Keratinocyte (primary cell): ENCODE measurements around the gene ORMDL3. TPM values are rescaled to one million over a fixed set of nuclear protein-coding genes. Genes with fewer than 3 reads are reported as not detected.
A peak's percentile ranks its signal among the peaks of the same experiment; 100 is the strongest.

Experiments used
- DNase-seq: peaks from one replicate; pipeline ENCODE4 v3.0.0-alpha.2; 2011; ENCODE audit warnings: low read depth, missing footprints, low spot score
- FAIRE-seq: peaks from 2 replicates; lab custom pipeline; 2011; peaks lifted over from hg19 to GRCh38; lab: Jason Lieb, UNC
- H2AFZ ChIP-seq: 2 replicates; pipeline ENCODE4 v1.6.0; 2012; ENCODE audit warnings: low read length, control low read depth, inconsistent platforms; ENCODE audit not compliant: control insufficient read depth
- H3K27ac ChIP-seq: 2 replicates; pipeline ENCODE4 v1.5.1; 2011; ENCODE audit warnings: low read length; ENCODE audit not compliant: control insufficient read depth, insufficient read depth
- H3K27me3 ChIP-seq: 3 replicates; pipeline ENCODE4 v1.6.0; 2011; ENCODE audit warnings: low read length; ENCODE audit not compliant: control insufficient read depth, insufficient read depth; ENCODE audit errors: extremely low read depth
- H3K36me3 ChIP-seq, 2 experiments: 2 replicates in 1 of 2; 3 replicates in 1 of 2; pipeline ENCODE4 v1.5.1; 2011; ENCODE audit warnings: low read length in 2 of 2, mild to moderate bottlenecking in 1 of 2; ENCODE audit not compliant: control insufficient read depth in 2 of 2, insufficient read depth in 2 of 2; ENCODE audit errors: extremely low read depth in 1 of 2
- H3K4me1 ChIP-seq: 3 replicates; pipeline ENCODE4 v1.5.1; 2011; ENCODE audit warnings: low read length; ENCODE audit not compliant: control insufficient read depth, insufficient read depth; ENCODE audit errors: extremely low read depth
- H3K4me2 ChIP-seq: 3 replicates; pipeline ENCODE4 v1.6.0; 2011; ENCODE audit warnings: low read depth, low read length; ENCODE audit not compliant: control insufficient read depth, insufficient read depth; ENCODE audit errors: extremely low read depth
- H3K4me3 ChIP-seq, 3 experiments: fragments of 200-600 bp in 1 of 3; sonication (generic) in 1 of 3; 2 replicates in 2 of 3; 3 replicates in 1 of 3; pipeline ENCODE4 v1.5.1; 2011 to 2016; ENCODE audit warnings: low read length in 3 of 3, mild to moderate bottlenecking in 3 of 3, control low read depth in 2 of 3, inconsistent platforms in 1 of 3, low read depth in 1 of 3, mixed read lengths in 1 of 3, mixed run types in 1 of 3, moderate library complexity in 1 of 3; ENCODE audit not compliant: control insufficient read depth in 2 of 3, insufficient read depth in 2 of 3; ENCODE audit errors: extremely low read depth in 1 of 3
- H3K79me2 ChIP-seq: 2 replicates; pipeline ENCODE4 v1.6.0; 2012; ENCODE audit warnings: low read length; ENCODE audit not compliant: control insufficient read depth, insufficient read depth
- H3K9ac ChIP-seq: 3 replicates; pipeline ENCODE4 v1.6.0; 2011; ENCODE audit warnings: low read length; ENCODE audit not compliant: control insufficient read depth, insufficient read depth; ENCODE audit errors: extremely low read depth
- H3K9me1 ChIP-seq: 3 replicates; pipeline ENCODE4 v1.6.0; 2011; ENCODE audit warnings: low read length; ENCODE audit not compliant: control insufficient read depth, insufficient read depth; ENCODE audit errors: extremely low read depth
- H3K9me3 ChIP-seq: 2 replicates; pipeline ENCODE4 v1.5.1; 2012; ENCODE audit warnings: low read depth, low read length; ENCODE audit not compliant: control insufficient read depth
- H4K20me1 ChIP-seq: 3 replicates; pipeline ENCODE4 v1.6.0; 2011; ENCODE audit warnings: low read length; ENCODE audit not compliant: control insufficient read depth, insufficient read depth; ENCODE audit errors: extremely low read depth
- EZH2 ChIP-seq: IDR thresholded peaks from one replicate; pipeline ENCODE4 v1.6.1; 2012; ENCODE audit warnings: inconsistent platforms, mild to moderate bottlenecking, low read length, moderate library complexity
- dilution Hi-C: fragments of 300-500 bp; cut with MboI; formaldehyde crosslinking; loops from one replicate; pipeline ENCODE4 v1.7.0; 2020; ENCODE audit warnings: low sequenced_read_pairs; ENCODE audit not compliant: extremely low pct_ligation_motif_present
- polyA plus RNA-seq, 5 experiments: library from polyadenylated mRNA; depleted of rRNA in 3 of 5; stranded (reverse) in 3 of 5; stranded (forward) in 1 of 5; unstranded in 1 of 5; fragments of >200 nt; gene quantifications; 1 replicate in 1 of 5; 2 replicates in 3 of 5; 3 replicates in 1 of 5; pipeline versions ENCODE4 v1.2.1 to v1.2.3, GENCODE V29; 2011 to 2012; ENCODE audit warnings: missing spikeins in 2 of 5, low read depth in 1 of 5, low replicate concordance in 1 of 5
- TF ChIP-seq, protein P1 (sequence below), 3 experiments: IDR thresholded peaks in 1 of 3; conservative IDR thresholded peaks in 1 of 3; optimal IDR thresholded peaks in 1 of 3; 2 replicates in 2 of 3; 3 replicates in 1 of 3; pipeline versions ENCODE3 to v1.5.1; 2011; ENCODE audit warnings: low read length in 3 of 3, mild to moderate bottlenecking in 3 of 3, moderate library complexity in 2 of 3, control low read depth in 1 of 3, inconsistent platforms in 1 of 3; ENCODE audit not compliant: insufficient read depth in 2 of 3; ENCODE audit errors: extremely low read depth in 1 of 3

Gene ORMDL3
- polyA plus RNA-seq, 1 donor (not counting 4 experiments of a cell fraction or from before 2014, with no cell fraction given) = 36.3 TPM

DNA sequence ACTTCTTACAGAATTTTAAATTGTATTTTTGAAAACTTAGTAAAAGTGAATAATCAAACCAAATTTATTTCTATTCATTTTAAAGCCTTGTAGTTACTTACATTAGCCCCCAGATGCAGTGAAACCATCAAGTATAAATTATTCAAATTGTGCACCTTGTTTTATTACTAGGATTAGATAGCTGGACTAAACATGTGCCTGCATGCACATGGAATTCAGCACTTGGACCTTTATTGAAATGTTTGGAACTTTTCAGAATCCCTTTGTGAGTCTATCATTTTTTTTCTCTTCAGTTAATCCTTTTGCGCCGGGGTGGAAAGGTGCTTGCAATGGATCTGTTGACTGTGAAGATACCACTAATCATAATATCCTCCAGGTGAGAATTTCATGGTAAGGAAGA lies 54.6 kb downstream of the ORMDL3 start:
- TF ChIP-seq EZH2 = no peak
- TF ChIP-seq, protein P1, sequence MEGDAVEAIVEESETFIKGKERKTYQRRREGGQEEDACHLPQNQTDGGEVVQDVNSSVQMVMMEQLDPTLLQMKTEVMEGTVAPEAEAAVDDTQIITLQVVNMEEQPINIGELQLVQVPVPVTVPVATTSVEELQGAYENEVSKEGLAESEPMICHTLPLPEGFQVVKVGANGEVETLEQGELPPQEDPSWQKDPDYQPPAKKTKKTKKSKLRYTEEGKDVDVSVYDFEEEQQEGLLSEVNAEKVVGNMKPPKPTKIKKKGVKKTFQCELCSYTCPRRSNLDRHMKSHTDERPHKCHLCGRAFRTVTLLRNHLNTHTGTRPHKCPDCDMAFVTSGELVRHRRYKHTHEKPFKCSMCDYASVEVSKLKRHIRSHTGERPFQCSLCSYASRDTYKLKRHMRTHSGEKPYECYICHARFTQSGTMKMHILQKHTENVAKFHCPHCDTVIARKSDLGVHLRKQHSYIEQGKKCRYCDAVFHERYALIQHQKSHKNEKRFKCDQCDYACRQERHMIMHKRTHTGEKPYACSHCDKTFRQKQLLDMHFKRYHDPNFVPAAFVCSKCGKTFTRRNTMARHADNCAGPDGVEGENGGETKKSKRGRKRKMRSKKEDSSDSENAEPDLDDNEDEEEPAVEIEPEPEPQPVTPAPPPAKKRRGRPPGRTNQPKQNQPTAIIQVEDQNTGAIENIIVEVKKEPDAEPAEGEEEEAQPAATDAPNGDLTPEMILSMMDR (optimal IDR thresholded peaks at IDR 0.05 in 1 of 3, IDR thresholded peaks at IDR 0.05 in 1 of 3, conservative IDR thresholded peaks at IDR 0.05 in 1 of 3; ENCODE audit: extremely low read depth in 1 of 3, insufficient read depth in 2 of 3, low read length in 3 of 3) = peak in 1 of 3 experiments; percentile 24

DNA sequence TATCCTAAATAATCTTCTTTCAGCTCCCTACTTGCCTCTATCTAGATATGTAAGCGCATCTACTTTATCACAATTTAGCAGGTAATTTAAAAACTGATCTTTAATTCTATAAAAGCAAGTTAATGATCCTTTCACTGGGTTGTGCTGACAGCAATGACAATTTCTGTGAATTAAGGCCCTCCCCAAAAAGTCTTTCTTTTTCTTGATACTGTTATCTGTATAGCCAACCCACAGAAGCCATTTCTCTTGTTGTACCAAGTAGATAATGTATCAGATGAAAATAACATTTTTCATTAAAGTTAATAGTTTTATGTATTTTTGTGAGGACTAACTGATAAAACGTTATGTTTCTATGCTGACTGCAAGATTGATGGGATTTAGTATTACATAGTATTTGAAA lies 55.6 kb downstream of the ORMDL3 start:
- DNase-seq (no peak), FAIRE-seq (no peak)
- no peak overlapping the region for H2AFZ ChIP-seq
- H3K27ac ChIP-seq = no peak overlapping the region
- peaks cover 20% of the 10 kb centered on the region for H3K27me3 ChIP-seq
- dilution Hi-C loops = no loop called here
- no peak overlapping the region for H3K4me2 ChIP-seq
- H3K4me1 ChIP-seq = no peaks in the 10 kb centered on the region
- H3K9me3 ChIP-seq = no peaks in the 10 kb centered on the region
- H3K79me2 ChIP-seq = no peaks in the 10 kb centered on the region
- no peaks in the 10 kb centered on the region for H3K36me3 ChIP-seq
- TF ChIP-seq, protein P1 (optimal IDR thresholded peaks at IDR 0.05 in 1 of 3, IDR thresholded peaks at IDR 0.05 in 1 of 3, conservative IDR thresholded peaks at IDR 0.05 in 1 of 3; ENCODE audit: extremely low read depth in 1 of 3, insufficient read depth in 2 of 3, low read length in 3 of 3) = no peak
- no peak overlapping the region for H3K9ac ChIP-seq
- no peaks in the 10 kb centered on the region for H4K20me1 ChIP-seq
- no peak overlapping the region for H3K4me3 ChIP-seq
- H3K9me1 ChIP-seq = no peaks in the 10 kb centered on the region

More for the DNA sequence above, 54.6 kb downstream of the ORMDL3 start:
- no peaks in the 10 kb centered on the region for H3K9me3 ChIP-seq
- H3K9me1 ChIP-seq = no peaks in the 10 kb centered on the region
- FAIRE-seq (no peak), DNase-seq (no peak)
- no peak overlapping the region for H3K9ac ChIP-seq
- no peaks in the 10 kb centered on the region for H3K79me2 ChIP-seq
- H4K20me1 ChIP-seq = no peaks in the 10 kb centered on the region
- H3K27ac ChIP-seq = no peak overlapping the region
- no peaks in the 10 kb centered on the region for H3K36me3 ChIP-seq
- H3K4me3 ChIP-seq = no peak overlapping the region
- no peaks in the 10 kb centered on the region for H3K4me1 ChIP-seq
- H3K27me3 ChIP-seq = peaks cover 14% of the 10 kb centered on the region
- dilution Hi-C loops = no loop called here
- no peak overlapping the region for H3K4me2 ChIP-seq
- H2AFZ ChIP-seq = no peak overlapping the region

Other genes starting within 250 kb of the ORMDL3 start
- 4.8 to 10.8 TPM (median 5.6 TPM) in 3 replicates for gene PGAP3, start 239.5 kb downstream of the ORMDL3 start, polyA plus RNA-seq
- gene ERBB2, start 227.5 kb downstream of the ORMDL3 start, polyA plus RNA-seq = 21.4 to 35.8 TPM (median 26.9 TPM) in 3 replicates
- 38.4 to 59.0 TPM (median 51.8 TPM) in 3 replicates for gene MIEN1, start 197.1 kb downstream of the ORMDL3 start, polyA plus RNA-seq
- 4.0 to 5.3 TPM (median 4.2 TPM) in 3 replicates for gene GRB7, start 189.7 kb downstream of the ORMDL3 start, polyA plus RNA-seq
- 0.04 TPM in 1 of 3 replicates, not detected in the others for gene IKZF3, start 63.3 kb downstream of the ORMDL3 start, polyA plus RNA-seq
- gene ZPBP2, start 59.4 kb downstream of the ORMDL3 start, polyA plus RNA-seq = not detected in 3 replicates
- gene GSDMB, start 9.0 kb downstream of the ORMDL3 start, polyA plus RNA-seq = 2.3 to 10.5 TPM (median 7.1 TPM) in 3 replicates
- not detected in 3 replicates for gene LRRC3C, start 131 bp upstream of the ORMDL3 start, polyA plus RNA-seq
- 5.0 to 9.8 TPM (median 8.5 TPM) in 3 replicates for gene GSDMA, start 35.4 kb upstream of the ORMDL3 start, polyA plus RNA-seq
- gene PSMD3, start 53.2 kb upstream of the ORMDL3 start, polyA plus RNA-seq = 97.1 to 169 TPM (median 108 TPM) in 3 replicates
- gene CSF3, start 87.8 kb upstream of the ORMDL3 start, polyA plus RNA-seq = 0.19 to 0.84 TPM (median 0.76 TPM) in 3 replicates
- 45.3 to 77.3 TPM (median 47.2 TPM) in 3 replicates for gene MED24, start 126.8 kb upstream of the ORMDL3 start, polyA plus RNA-seq
- gene THRA, start 135.4 kb upstream of the ORMDL3 start, polyA plus RNA-seq = 3.3 to 5.9 TPM (median 4.5 TPM) in 3 replicates
- gene NR1D1, start 173.0 kb upstream of the ORMDL3 start, polyA plus RNA-seq = 0.46 to 7.5 TPM (median 1.0 TPM) in 3 replicates
- 41.8 to 66.8 TPM (median 56.9 TPM) in 3 replicates for gene MSL1, start 194.4 kb upstream of the ORMDL3 start, polyA plus RNA-seq
- 17.3 to 32.1 TPM (median 26.9 TPM) in 3 replicates for gene CASC3, start 212.9 kb upstream of the ORMDL3 start, polyA plus RNA-seq
- gene RAPGEFL1, start 249.9 kb upstream of the ORMDL3 start, polyA plus RNA-seq = 13.2 to 37.6 TPM (median 21.8 TPM) in 3 replicates